ENCODE data around the gene SGTA. TPM values are rescaled to one million over a fixed set of nuclear protein-coding genes. Genes with fewer than 3 reads are reported as not detected.

Gene SGTA
- total and polyA plus RNA-seq, 2 of the 4 experiments (the other 2 are of a cell fraction): 17.4 to 72.9 TPM

- Histone ChIP-seq H2BK20ac (ENCODE audit: low read depth, low read length) (no peak overlapping the region), H3K9me1 (ENCODE audit: insufficient read depth, low read length) (no peaks in the 10 kb centered on the region), H3K23ac (ENCODE audit: low read depth, low read length) (no peak overlapping the region), H3K4ac (ENCODE audit: low read depth, low read length) (no peak overlapping the region), H3K56ac (ENCODE audit: extremely low read depth, insufficient read depth, low read length) (no peak overlapping the region), H3K14ac (replicated peaks; ENCODE audit: low read depth, low read length) (no peak overlapping the region), H2BK120ac (ENCODE audit: low read depth, low read length) (no peak overlapping the region), H4K8ac (ENCODE audit: low read depth in 2 of 2, low read length in 2 of 2) (no peak overlapping the region), H3K36me3 (ENCODE audit: control insufficient read depth, insufficient read depth, low read length) (peaks cover 50% of the 10 kb centered on the region), H3K18ac (ENCODE audit: low read depth, low read length) (no peak overlapping the region), H2AK9ac (replicated peaks; ENCODE audit: low read depth, low read length, poor library complexity) (peak overlapping the region; percentile 72), H3K9ac (ENCODE audit: low read depth, low read length) (no peak overlapping the region), H4K91ac (ENCODE audit: insufficient read depth, low read depth, low read length) (no peak overlapping the region), H3K79me1 (ENCODE audit: low read depth in 1 of 2, low read length in 2 of 2) (peaks cover 0 to 5% of the 10 kb centered on the region in 2 experiments; a peak in 1 of 4 replicates), H3K27ac (ENCODE audit: insufficient read depth, low read length) (no peak overlapping the region), H2BK15ac (ENCODE audit: low read depth, low read length) (no peak overlapping the region), H3K4me1 (ENCODE audit: control insufficient read depth, insufficient read depth, low read length) (no peaks in the 10 kb centered on the region), H2BK5ac (ENCODE audit: low read depth, low read length, poor library complexity, severe bottlenecking) (no peak overlapping the region), H3K27me3 (ENCODE audit: control insufficient read depth, insufficient read depth, low read length) (no peaks in the 10 kb centered on the region), H2AFZ (replicated peaks; ENCODE audit: low read length, poor library complexity) (no peak overlapping the region), H4K5ac (ENCODE audit: low read depth, low read length) (no peak overlapping the region), H3K4me2 (ENCODE audit: low read depth, low read length) (no peak overlapping the region), H4K20me1 (ENCODE audit: insufficient read depth, low read length) (peaks cover 3% of the 10 kb centered on the region; the same call in 1 of the 2 replicates), H2AK5ac (ENCODE audit: low read depth, low read length) (no peak overlapping the region), H3K9me3 (ENCODE audit: control insufficient read depth, insufficient read depth, low read length) (no peaks in the 10 kb centered on the region), H3K4me3 (ENCODE audit: insufficient read depth, low read depth, low read length) (no peak overlapping the region)
- no TSS peak for BruUV-seq (replicated peaks)
- 97% methylated on average over 20 of the region's 56 CpGs; no CpG with 5 or more reads in 1 of the 2 experiments for WGBS, 2 experiments (ENCODE audit: extremely low coverage in 2 of 2, insufficient read length in 1 of 2)
- no peak for ATAC-seq (ENCODE audit: low read depth)
- TF ChIP-seq MXI1 (IDR thresholded peaks at IDR 0.05; ENCODE audit: borderline replicate concordance, low read depth, low read length) (no peak), CEBPB (IDR thresholded peaks at IDR 0.05; ENCODE audit: low read depth, low read length) (no peak), ELK1 (IDR thresholded peaks at IDR 0.05; ENCODE audit: borderline replicate concordance, low read depth, low read length) (no peak), RFX5 (IDR thresholded peaks at IDR 0.05; ENCODE audit: low read depth, low read length) (no peak), MAFK (IDR thresholded peaks at IDR 0.05; ENCODE audit: low read depth, low read length) (no peak), POLR2A (IDR thresholded peaks at IDR 0.05; ENCODE audit: low read depth, low read length) (no peak), SMC3 (IDR thresholded peaks at IDR 0.05; ENCODE audit: low read depth, low read length) (no peak), CTCF (conservative IDR thresholded peaks at IDR 0.05; ENCODE audit: low read depth, low read length) (no peak), RCOR1 (IDR thresholded peaks at IDR 0.05; ENCODE audit: insufficient replicate concordance, low read length) (no peak), USF2 (IDR thresholded peaks at IDR 0.05; ENCODE audit: low read depth, low read length) (no peak), FOS (IDR thresholded peaks at IDR 0.05; ENCODE audit: low read depth, low read length) (no peak), BHLHE40 (IDR thresholded peaks at IDR 0.05; ENCODE audit: low read depth, low read length) (no peak), MAZ (IDR thresholded peaks at IDR 0.05; ENCODE audit: borderline replicate concordance, low read depth, low read length) (no peak), RAD21 (IDR thresholded peaks at IDR 0.05; ENCODE audit: low read length) (no peak), NFE2L2 (IDR thresholded peaks at IDR 0.05; ENCODE audit: low read depth, low read length) (no peak), CHD1 (IDR thresholded peaks at IDR 0.05; ENCODE audit: low read depth, low read length) (no peak)
- CTCF ChIA-PET: no interaction called here
- in situ Hi-C loops (cut with MboI; ENCODE audit: low sequenced_read_pairs): no loop called here
- POLR2A ChIA-PET (ENCODE audit: unreplicated experiment): no interaction called here
- intact Hi-C loops (cut with micrococcal nuclease): no loop called here
- DNase-seq: no peak
- dilution Hi-C loops (cut with HindIII; ENCODE audit: low sequenced_read_pairs, unreplicated experiment): no loop called here
These were observed 24.5 kb upstream of the SGTA start for GRCh38 chr19:2807379-2808128.

Measured in IMR-90 (cell line).